Activated CD8-positive, alpha-beta T cell treated with anti-CD3 and anti-CD28 coated beads for 36 hours (primary cell): Measurements from ENCODE around the gene NFATC2. TPM values are rescaled to one million over a fixed set of nuclear protein-coding genes. Genes with fewer than 3 reads are reported as not detected.

Experiments used
- ATAC-seq: fragments of 200-7000 bp; cut with Tn5 transposase; one replicate; pipeline ENCODE4 v1.10.0; 2021; ENCODE audit warnings: mild to moderate bottlenecking, moderate library complexity
- CTCF ChIA-PET: fragments of 350-600 bp; sonication (Branson Sonifier 250); formaldehyde crosslinking; loops from one replicate; lab custom pipeline; 2021; ENCODE audit warnings: antibody characterized with exemption; lab: Charles Lee
- POLR2A ChIA-PET: fragments of 350-600 bp; sonication (Branson Sonifier 250); formaldehyde crosslinking; loops from one replicate; lab custom pipeline; 2021; ENCODE audit warnings: antibody characterized with exemption; lab: Charles Lee
- DNase-seq: peaks from one replicate; pipeline ENCODE4 v3.0.0-alpha.2; 2020
- H3K27ac Mint-ChIP-seq: one replicate; pipeline ENCODE4 v1.8.0; 2021; ENCODE audit warnings: mild to moderate bottlenecking, mixed read lengths
- H3K27me3 Mint-ChIP-seq: one replicate; pipeline ENCODE4 v1.8.0; 2021; ENCODE audit warnings: mixed read lengths
- H3K36me3 Mint-ChIP-seq: one replicate; pipeline ENCODE4 v1.8.0; 2021; ENCODE audit warnings: low read depth, mixed read lengths
- H3K4me1 Mint-ChIP-seq: one replicate; pipeline ENCODE4 v1.8.0; 2021; ENCODE audit warnings: low read depth, mixed read lengths
- H3K4me3 Mint-ChIP-seq: one replicate; pipeline ENCODE4 v1.8.0; 2021; ENCODE audit warnings: mild to moderate bottlenecking, moderate library complexity, mixed read lengths
- H3K9me3 Mint-ChIP-seq: one replicate; pipeline ENCODE4 v1.8.0; 2021; ENCODE audit warnings: mixed read lengths
- intact Hi-C: fragments of 100-400 bp; cut with micrococcal nuclease; formaldehyde crosslinking; loops from one replicate; pipeline ENCODE4 v1.10.0; 2022
- total RNA-seq, 2 experiments: library from RNA; stranded (reverse); gene quantifications; one replicate each; pipeline ENCODE4 v1.2.3, GENCODE V29; 2021
- TF ChIP-seq, protein P1 (sequence below): fragments of 200-600 bp; IDR thresholded peaks from one replicate; pipeline ENCODE4 v1.8.0; 2022; ENCODE audit warnings: antibody characterized with exemption, mild to moderate bottlenecking

Gene NFATC2
- total RNA-seq, 2 experiments from 2014 or later: 38.3 to 40.9 TPM

DNA sequence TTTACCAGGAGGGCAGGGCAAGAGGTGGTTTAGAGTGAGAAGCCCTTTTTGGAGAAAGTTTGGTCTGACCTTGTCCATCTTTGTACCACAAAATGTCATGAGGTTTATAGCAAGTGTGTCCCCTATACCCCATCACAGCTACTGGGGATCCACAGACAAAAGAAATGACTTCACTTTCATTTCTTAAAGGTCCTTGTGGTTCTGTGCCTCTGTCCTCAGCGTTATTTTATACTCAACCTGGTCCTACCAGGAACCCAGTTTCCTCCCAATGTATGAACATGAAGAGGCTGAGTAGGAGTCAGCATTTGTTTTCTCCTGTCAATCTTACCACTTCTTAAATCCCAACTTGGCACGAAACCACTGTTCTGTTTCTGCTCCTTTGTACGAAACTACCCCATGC is 157.6 kb downstream of the NFATC2 start:
- no peak overlapping the region for H3K4me3 Mint-ChIP-seq
- peaks cover 33% of the 10 kb centered on the region for H3K36me3 Mint-ChIP-seq
- peak; percentile 69 for ATAC-seq
- H3K27ac Mint-ChIP-seq: peak overlapping the region; percentile 69
- TF ChIP-seq, protein P1, sequence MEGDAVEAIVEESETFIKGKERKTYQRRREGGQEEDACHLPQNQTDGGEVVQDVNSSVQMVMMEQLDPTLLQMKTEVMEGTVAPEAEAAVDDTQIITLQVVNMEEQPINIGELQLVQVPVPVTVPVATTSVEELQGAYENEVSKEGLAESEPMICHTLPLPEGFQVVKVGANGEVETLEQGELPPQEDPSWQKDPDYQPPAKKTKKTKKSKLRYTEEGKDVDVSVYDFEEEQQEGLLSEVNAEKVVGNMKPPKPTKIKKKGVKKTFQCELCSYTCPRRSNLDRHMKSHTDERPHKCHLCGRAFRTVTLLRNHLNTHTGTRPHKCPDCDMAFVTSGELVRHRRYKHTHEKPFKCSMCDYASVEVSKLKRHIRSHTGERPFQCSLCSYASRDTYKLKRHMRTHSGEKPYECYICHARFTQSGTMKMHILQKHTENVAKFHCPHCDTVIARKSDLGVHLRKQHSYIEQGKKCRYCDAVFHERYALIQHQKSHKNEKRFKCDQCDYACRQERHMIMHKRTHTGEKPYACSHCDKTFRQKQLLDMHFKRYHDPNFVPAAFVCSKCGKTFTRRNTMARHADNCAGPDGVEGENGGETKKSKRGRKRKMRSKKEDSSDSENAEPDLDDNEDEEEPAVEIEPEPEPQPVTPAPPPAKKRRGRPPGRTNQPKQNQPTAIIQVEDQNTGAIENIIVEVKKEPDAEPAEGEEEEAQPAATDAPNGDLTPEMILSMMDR: no peak
- intact Hi-C loops: no loop called here
- POLR2A ChIA-PET: interaction anchor here (0.8 kb wide), 1 partner anchor 216 kb away, joined by 3 read pairs; no protein-coding TSS in a partner anchor
- no peak for DNase-seq
- H3K27me3 Mint-ChIP-seq: no peaks in the 10 kb centered on the region
- H3K4me1 Mint-ChIP-seq: peaks cover 64% of the 10 kb centered on the region
- CTCF ChIA-PET: interaction anchor here (0.7 to 3.4 kb wide), 7 partner anchors 17 to 238 kb away, joined by 3 to 19 read pairs (median 4); partner anchors contain the start of gene NFATC2
- H3K9me3 Mint-ChIP-seq: no peaks in the 10 kb centered on the region

GRCh38 chr20:51383891-51384510 is 158.5 kb downstream of the NFATC2 start:
- Mint-ChIP-seq H3K36me3 (peaks cover 27% of the 10 kb centered on the region), H3K4me3 (no peak overlapping the region), H3K9me3 (no peaks in the 10 kb centered on the region), H3K27me3 (no peaks in the 10 kb centered on the region), H3K27ac (peak overlapping the region; percentile 6), H3K4me1 (peaks cover 56% of the 10 kb centered on the region)
- no peak for ATAC-seq
- POLR2A ChIA-PET: no interaction called here
- TF ChIP-seq, protein P1: no peak
- CTCF ChIA-PET: interaction anchor here (2.3 kb wide), 1 partner anchor 239 kb away, joined by 9 read pairs; no protein-coding TSS in a partner anchor
- no peak for DNase-seq
- intact Hi-C loops: no loop called here

- CTCF ChIA-PET: no interaction called here
- H3K4me1 Mint-ChIP-seq: peaks cover 48% of the 10 kb centered on the region
- H3K27ac Mint-ChIP-seq: no peak overlapping the region
- H3K9me3 Mint-ChIP-seq: no peaks in the 10 kb centered on the region
- DNase-seq (no peak), ATAC-seq (no peak)
- POLR2A ChIA-PET: no interaction called here
- peaks cover 21% of the 10 kb centered on the region for H3K36me3 Mint-ChIP-seq
- intact Hi-C loops: no loop called here
- H3K27me3 Mint-ChIP-seq: no peaks in the 10 kb centered on the region
- TF ChIP-seq, protein P1: no peak
- H3K4me3 Mint-ChIP-seq: no peak overlapping the region
Observed at GRCh38 chr20:51382986-51383821, 159.3 kb downstream of the NFATC2 start.

GRCh38 chr20:51382111-51382985 is 160.2 kb downstream of the NFATC2 start:
- intact Hi-C loops: no loop called here
- no peaks in the 10 kb centered on the region for H3K9me3 Mint-ChIP-seq
- peaks cover 16% of the 10 kb centered on the region for H3K36me3 Mint-ChIP-seq
- POLR2A ChIA-PET: no interaction called here
- TF ChIP-seq, protein P1: no peak
- H3K27me3 Mint-ChIP-seq: no peaks in the 10 kb centered on the region
- H3K4me3 Mint-ChIP-seq: no peak overlapping the region
- ATAC-seq (no peak), DNase-seq (no peak)
- CTCF ChIA-PET: no interaction called here
- H3K27ac Mint-ChIP-seq: no peak overlapping the region
- peaks cover 39% of the 10 kb centered on the region for H3K4me1 Mint-ChIP-seq
